GM19452 (cell line): ENCODE measurements around the gene PLA2G2D.

Source experiments
- ATAC-seq: cut with Tn5 transposase; IDR thresholded peaks from one replicate; pipeline ENCODE4 v1.9.1; 2021; ENCODE audit not compliant: unreplicated experiment

Gene PLA2G2D

GRCh38 chr1:20115479-20115878 lies 3.9 kb downstream of the PLA2G2D start:
- ATAC-seq, result no peak

GRCh38 chr1:20114021-20114648 lies 5.2 kb downstream of the PLA2G2D start:
- ATAC-seq, result no peak

- no peak for ATAC-seq
These were observed 6.9 kb downstream of the PLA2G2D start for GRCh38 chr1:20112279-20113000.

- no peak for ATAC-seq
These were observed 7.9 kb downstream of the PLA2G2D start for GRCh38 chr1:20111452-20111851.

GRCh38 chr1:20110679-20111078 lies 8.7 kb downstream of the PLA2G2D start:
- no peak for ATAC-seq

GRCh38 chr1:20109223-20109856 lies 10.0 kb downstream of the PLA2G2D start:
- ATAC-seq, result no peak

GRCh38 chr1:20108366-20109123 lies 10.8 kb downstream of the PLA2G2D start:
- ATAC-seq, result no peak

- ATAC-seq, result no peak
These were observed 11.5 kb downstream of the PLA2G2D start for GRCh38 chr1:20107796-20108195.

GRCh38 chr1:20107351-20107750 lies 12.0 kb downstream of the PLA2G2D start:
- no peak for ATAC-seq

GRCh38 chr1:20105856-20106255 lies 13.5 kb downstream of the PLA2G2D start:
- ATAC-seq, result no peak

- ATAC-seq, result no peak
These were observed 16.5 kb downstream of the PLA2G2D start for GRCh38 chr1:20102875-20103274.

GRCh38 chr1:20100632-20101355 lies 18.5 kb downstream of the PLA2G2D start:
- no peak for ATAC-seq

- ATAC-seq, result no peak
These were observed 19.8 kb downstream of the PLA2G2D start for GRCh38 chr1:20099533-20099932.

GRCh38 chr1:20096840-20097447 lies 22.4 kb downstream of the PLA2G2D start:
- no peak for ATAC-seq

GRCh38 chr1:20095564-20096434 lies 23.5 kb downstream of the PLA2G2D start:
- no peak for ATAC-seq

- no peak for ATAC-seq
These were observed 25.4 kb downstream of the PLA2G2D start for GRCh38 chr1:20093940-20094391.

GRCh38 chr1:20093303-20093702 lies 26.0 kb downstream of the PLA2G2D start:
- no peak for ATAC-seq

- no peak for ATAC-seq
These were observed 28.7 kb downstream of the PLA2G2D start for GRCh38 chr1:20090641-20091040.

- no peak for ATAC-seq
These were observed 29.2 kb downstream of the PLA2G2D start for GRCh38 chr1:20090119-20090518.
